B cell (primary cell): Measurements from ENCODE around the gene MBOAT7. TPM values are rescaled to one million over a fixed set of nuclear protein-coding genes. Genes with fewer than 3 reads are reported as not detected.
"Not testable (repeated sequence)": the region's sequence is repeated elsewhere in the genome, so short reads cannot be mapped to it uniquely, and the experiment has no call there.

Experiments used
- ATAC-seq: fragments of 200-7000 bp; cut with Tn5 transposase; one replicate; pipeline ENCODE4 v1.10.0; 2021; ENCODE audit warnings: low read depth, mild to moderate bottlenecking, moderate number of reproducible peaks, moderate library complexity
- CTCF ChIA-PET: fragments of 350-600 bp; sonication (Branson Sonifier 250); formaldehyde crosslinking; loops from one replicate; lab custom pipeline; 2021; ENCODE audit warnings: antibody characterized with exemption, inconsistent platforms; lab: Charles Lee
- POLR2A ChIA-PET: fragments of 350-600 bp; sonication (Branson Sonifier 250); formaldehyde crosslinking; loops from one replicate; lab custom pipeline; 2021; ENCODE audit warnings: antibody characterized with exemption; lab: Charles Lee
- DNase-seq: peaks from one replicate; pipeline ENCODE4 v3.0.0; 2013
- H2AFZ ChIP-seq: 2 replicates; pipeline ENCODE4 v1.6.1; 2012; ENCODE audit warnings: mild to moderate bottlenecking, low read depth, low read length; ENCODE audit not compliant: insufficient read depth, poor library complexity, severe bottlenecking
- H3K27ac ChIP-seq, 2 donors: 1 replicate in 1 of 2; 2 replicates in 1 of 2; pipeline ENCODE4 v1.5.1; 2012 to 2013; ENCODE audit warnings: low read length in 2 of 2, mild to moderate bottlenecking in 2 of 2, moderate library complexity in 1 of 2
- H3K27me3 ChIP-seq, 4 experiments: fragments of 200-600 bp in 1 of 4; sonication (generic) in 1 of 4; replicated peaks in 1 of 4; 1 replicate in 2 of 4; 2 replicates in 2 of 4; pipeline versions ENCODE4 v1.6.1 to v1.7.0; 2013 to 2016; ENCODE audit warnings: low read length in 3 of 4, mild to moderate bottlenecking in 2 of 4, mixed read lengths in 1 of 4, moderate library complexity in 1 of 4; ENCODE audit not compliant: insufficient read depth in 4 of 4, control insufficient read depth in 3 of 4; ENCODE audit errors: control extremely low read depth in 1 of 4
- H3K36me3 ChIP-seq, 2 experiments: replicated peaks in 1 of 2; 1 replicate in 1 of 2; 2 replicates in 1 of 2; pipeline versions ENCODE4 v1.6.1 to v1.7.1; 2013; ENCODE audit warnings: low read length in 1 of 2; ENCODE audit not compliant: insufficient read depth in 2 of 2, control insufficient read depth in 1 of 2; ENCODE audit errors: control extremely low read depth in 1 of 2, extremely low read depth in 1 of 2
- H3K4me1 ChIP-seq, 2 donors: fragments of 200-600 bp in 1 of 2; sonication (generic) in 1 of 2; 1 replicate in 1 of 2; 2 replicates in 1 of 2; pipeline versions ENCODE4 v1.5.1 to v1.6.1; 2013 to 2017; ENCODE audit warnings: low read length in 2 of 2; ENCODE audit not compliant: control insufficient read depth in 2 of 2, insufficient read depth in 2 of 2
- H3K4me2 ChIP-seq: replicated peaks from 2 replicates; pipeline ENCODE3; 2012; ENCODE audit warnings: mild to moderate bottlenecking, low read depth, low read length; ENCODE audit not compliant: poor library complexity, severe bottlenecking
- H3K4me3 ChIP-seq, 5 experiments: fragments of 200-600 bp in 1 of 5; sonication (generic) in 1 of 5; 1 replicate in 3 of 5; 2 replicates in 2 of 5; pipeline versions ENCODE4 v1.5.1 to v1.7.0; 2011 to 2016; ENCODE audit warnings: low read length in 4 of 5, mild to moderate bottlenecking in 4 of 5, low read depth in 2 of 5, control low read depth in 1 of 5, moderate library complexity in 1 of 5; ENCODE audit not compliant: insufficient read depth in 1 of 5; ENCODE audit errors: control extremely low read depth in 1 of 5, extremely low read depth in 1 of 5
- H3K79me2 ChIP-seq: fragments of 200-600 bp; sonication (generic); one replicate; pipeline ENCODE4 v1.6.0; 2016; ENCODE audit warnings: low read length; ENCODE audit not compliant: control insufficient read depth, insufficient read depth
- H3K9ac ChIP-seq: fragments of 200-600 bp; sonication (generic); 2 replicates; pipeline ENCODE4 v1.6.1; 2017; ENCODE audit warnings: mild to moderate bottlenecking, low read length, moderate library complexity
- H3K9me3 ChIP-seq, 3 donors: one replicate each; pipeline versions ENCODE4 v1.6.1 to v1.7.1; 2013; ENCODE audit warnings: low read length in 2 of 3; ENCODE audit not compliant: control insufficient read depth in 2 of 3, insufficient read depth in 1 of 3; ENCODE audit errors: control extremely low read depth in 1 of 3
- H4K20me1 ChIP-seq: 2 replicates; pipeline ENCODE4 v1.6.0; 2012; ENCODE audit warnings: mild to moderate bottlenecking, low read length; ENCODE audit not compliant: insufficient read depth, control insufficient read depth, poor library complexity, severe bottlenecking
- H3K27ac Mint-ChIP-seq: one replicate; pipeline ENCODE4 v1.8.0; 2021; ENCODE audit warnings: mixed read lengths
- H3K27me3 Mint-ChIP-seq: one replicate; pipeline ENCODE4 v1.8.0; 2021; ENCODE audit warnings: mixed read lengths
- H3K4me1 Mint-ChIP-seq: one replicate; pipeline ENCODE4 v1.8.0; 2021; ENCODE audit warnings: mixed read lengths
- H3K4me3 Mint-ChIP-seq: one replicate; pipeline ENCODE4 v1.8.0; 2021; ENCODE audit warnings: mixed read lengths
- H3K9me3 Mint-ChIP-seq: one replicate; pipeline ENCODE4 v1.8.0; 2022; ENCODE audit warnings: mixed read lengths; ENCODE audit not compliant: insufficient read depth
- EZH2 ChIP-seq: IDR thresholded peaks from 2 replicates; pipeline ENCODE4 v1.6.1; 2012; ENCODE audit warnings: borderline replicate concordance, low read depth, mild to moderate bottlenecking, moderate library complexity, low read length; ENCODE audit not compliant: insufficient read depth, poor library complexity, severe bottlenecking
- WGBS: methylation state at CpG from one replicate; pipeline ENCODE4 v1.1.5; 2013; ENCODE audit warnings: missing lambda C conversion rate; ENCODE audit not compliant: insufficient coverage; 5-methylcytosine and 5-hydroxymethylcytosine counted together
- intact Hi-C: fragments of 100-400 bp; cut with micrococcal nuclease; formaldehyde crosslinking; loops from one replicate; pipeline ENCODE4 v1.10.0; 2022
- polyA plus RNA-seq: library from polyadenylated mRNA; depleted of rRNA; stranded (reverse); fragments of >200 nt; gene quantifications from 2 replicates; pipeline ENCODE4 v1.2.3, GENCODE V29; 2012
- total RNA-seq, 2 donors: library from RNA; stranded (reverse); fragments of 120-200 nt in 1 of 2; gene quantifications; 1 replicate in 1 of 2; 2 replicates in 1 of 2; pipeline versions ENCODE4 v1.2.3 to v1.2.4, GENCODE V29; 2013 to 2022
- TF ChIP-seq, protein P1 (sequence below): fragments of 200-600 bp; IDR thresholded peaks from one replicate; pipeline ENCODE4 v1.8.0; 2022; ENCODE audit warnings: antibody characterized with exemption, mild to moderate bottlenecking

Gene MBOAT7
- total and polyA plus RNA-seq, 2 donors (not counting 1 experiment from before 2014, with no cell fraction given) = 22.3 to 34.8 TPM

- Histone ChIP-seq H2AFZ (no peak overlapping the region), H3K27ac (no peak overlapping the region), H3K79me2 (no peaks in the 10 kb centered on the region), H3K36me3 (peaks cover 0 to 3% of the 10 kb centered on the region in 2 experiments), H3K4me3 (no peak overlapping the region), H3K4me2 (no peak overlapping the region), H3K27me3 (no peaks in the 10 kb centered on the region), H3K9ac (no peak overlapping the region), H3K4me1 (peaks cover 11% of the 10 kb centered on the region in 2 donors), H3K9me3 (no peaks in the 10 kb centered on the region), H4K20me1 (peaks cover 12% of the 10 kb centered on the region)
- WGBS = 95% methylated on average over 5 of the region's 8 CpGs
- DNase-seq (no peak), ATAC-seq (no peak)
- no peaks in the 10 kb centered on the region for H3K27me3 Mint-ChIP-seq
- no peaks in the 10 kb centered on the region for H3K9me3 Mint-ChIP-seq
- TF ChIP-seq, protein P1, sequence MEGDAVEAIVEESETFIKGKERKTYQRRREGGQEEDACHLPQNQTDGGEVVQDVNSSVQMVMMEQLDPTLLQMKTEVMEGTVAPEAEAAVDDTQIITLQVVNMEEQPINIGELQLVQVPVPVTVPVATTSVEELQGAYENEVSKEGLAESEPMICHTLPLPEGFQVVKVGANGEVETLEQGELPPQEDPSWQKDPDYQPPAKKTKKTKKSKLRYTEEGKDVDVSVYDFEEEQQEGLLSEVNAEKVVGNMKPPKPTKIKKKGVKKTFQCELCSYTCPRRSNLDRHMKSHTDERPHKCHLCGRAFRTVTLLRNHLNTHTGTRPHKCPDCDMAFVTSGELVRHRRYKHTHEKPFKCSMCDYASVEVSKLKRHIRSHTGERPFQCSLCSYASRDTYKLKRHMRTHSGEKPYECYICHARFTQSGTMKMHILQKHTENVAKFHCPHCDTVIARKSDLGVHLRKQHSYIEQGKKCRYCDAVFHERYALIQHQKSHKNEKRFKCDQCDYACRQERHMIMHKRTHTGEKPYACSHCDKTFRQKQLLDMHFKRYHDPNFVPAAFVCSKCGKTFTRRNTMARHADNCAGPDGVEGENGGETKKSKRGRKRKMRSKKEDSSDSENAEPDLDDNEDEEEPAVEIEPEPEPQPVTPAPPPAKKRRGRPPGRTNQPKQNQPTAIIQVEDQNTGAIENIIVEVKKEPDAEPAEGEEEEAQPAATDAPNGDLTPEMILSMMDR = no peak
- no peak for TF ChIP-seq EZH2
- no peak overlapping the region for H3K4me3 Mint-ChIP-seq
- peaks cover 17% of the 10 kb centered on the region for H3K4me1 Mint-ChIP-seq
- ChIA-PET POLR2A (no interaction called here), CTCF (no interaction called here)
- intact Hi-C loops = loop anchor here (5.0 kb wide), 1 partner anchor 46 kb away; no protein-coding TSS in a partner anchor
- H3K27ac Mint-ChIP-seq = no peak overlapping the region
Measured at GRCh38 chr19:54186351-54186750, 3.0 kb downstream of the MBOAT7 start.

GRCh38 chr19:54183431-54183830 lies 5.9 kb downstream of the MBOAT7 start:
- Histone ChIP-seq H3K27me3 (no peaks in the 10 kb centered on the region), H3K79me2 (no peaks in the 10 kb centered on the region), H2AFZ (no peak overlapping the region), H3K9ac (no peak overlapping the region), H3K4me2 (no peak overlapping the region), H4K20me1 (peaks cover 5% of the 10 kb centered on the region), H3K36me3 (peaks cover 0 to 9% of the 10 kb centered on the region in 2 experiments), H3K4me3 (no peak overlapping the region), H3K27ac (no peak overlapping the region), H3K9me3 (no peaks in the 10 kb centered on the region), H3K4me1 (peaks cover 5 to 6% of the 10 kb centered on the region in 2 donors)
- intact Hi-C loops = no loop called here
- no peak overlapping the region for H3K4me3 Mint-ChIP-seq
- no peaks in the 10 kb centered on the region for H3K27me3 Mint-ChIP-seq
- 89% methylated on average over 11 of the region's 11 CpGs for WGBS
- ChIA-PET CTCF (interaction anchor here (0.6 kb wide), 1 partner anchor 16 kb away, joined by 3 read pairs; no protein-coding TSS in a partner anchor), POLR2A (no interaction called here)
- ATAC-seq = no peak
- TF ChIP-seq, protein P1 = no peak
- no peak for TF ChIP-seq EZH2
- no peak for DNase-seq
- peaks cover 8% of the 10 kb centered on the region for H3K4me1 Mint-ChIP-seq
- H3K27ac Mint-ChIP-seq = no peak overlapping the region
- H3K9me3 Mint-ChIP-seq = no peaks in the 10 kb centered on the region

GRCh38 chr19:54181894-54182293 lies 7.5 kb downstream of the MBOAT7 start:
- H3K4me3 ChIP-seq, H4K20me1 ChIP-seq, H3K4me1 ChIP-seq, H3K27ac Mint-ChIP-seq, H2AFZ ChIP-seq, H3K79me2 ChIP-seq, intact Hi-C loops, H3K9me3 Mint-ChIP-seq, CTCF ChIA-PET, H3K27me3 Mint-ChIP-seq, DNase-seq, H3K27ac ChIP-seq, H3K9me3 ChIP-seq, ATAC-seq, H3K27me3 ChIP-seq, H3K4me2 ChIP-seq, H3K4me1 Mint-ChIP-seq, H3K9ac ChIP-seq, H3K36me3 ChIP-seq, H3K4me3 Mint-ChIP-seq: not testable (repeated sequence)
- POLR2A ChIA-PET = interaction anchor here (0.6 kb wide), 1 partner anchor 26 kb away, joined by 6 read pairs; no protein-coding TSS in a partner anchor
- WGBS = 89% methylated on average over 1 of the region's 3 CpGs
